GM19035 (cell line): Measurements from ENCODE around the gene CUEDC1.

Experiments used
- ATAC-seq: cut with Tn5 transposase; IDR thresholded peaks from one replicate; pipeline ENCODE4 v1.9.1; 2021; ENCODE audit not compliant: unreplicated experiment

The CUEDC1 gene

GRCh38 chr17:57900991-57901743 lies 54.0 kb downstream of the CUEDC1 start:
- ATAC-seq = no peak

DNA sequence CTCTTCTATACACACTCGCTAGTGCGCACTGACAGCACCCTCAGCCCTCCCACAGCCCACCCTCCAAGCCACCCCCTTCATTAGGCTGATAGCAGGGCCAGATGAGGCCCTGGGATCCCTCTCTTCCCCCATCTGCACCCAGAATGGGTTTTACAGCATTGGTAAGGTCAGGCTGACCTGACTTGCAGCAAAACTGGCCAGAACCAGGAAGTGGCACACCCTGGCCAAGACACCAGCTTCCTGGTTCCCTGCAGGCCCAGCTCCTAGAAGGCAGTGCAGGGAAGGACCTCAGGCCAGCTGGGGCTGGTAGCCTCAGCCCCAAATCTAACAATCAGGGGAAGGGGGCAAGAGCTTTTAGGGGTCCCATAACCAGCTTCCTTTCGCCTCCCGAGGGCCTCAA lies 55.4 kb downstream of the CUEDC1 start:
- no peak for ATAC-seq

- no peak for ATAC-seq
Measured at GRCh38 chr17:57899391-57899790, 55.8 kb downstream of the CUEDC1 start.

- ATAC-seq = no peak
Measured at GRCh38 chr17:57898487-57899311, 56.5 kb downstream of the CUEDC1 start.

DNA sequence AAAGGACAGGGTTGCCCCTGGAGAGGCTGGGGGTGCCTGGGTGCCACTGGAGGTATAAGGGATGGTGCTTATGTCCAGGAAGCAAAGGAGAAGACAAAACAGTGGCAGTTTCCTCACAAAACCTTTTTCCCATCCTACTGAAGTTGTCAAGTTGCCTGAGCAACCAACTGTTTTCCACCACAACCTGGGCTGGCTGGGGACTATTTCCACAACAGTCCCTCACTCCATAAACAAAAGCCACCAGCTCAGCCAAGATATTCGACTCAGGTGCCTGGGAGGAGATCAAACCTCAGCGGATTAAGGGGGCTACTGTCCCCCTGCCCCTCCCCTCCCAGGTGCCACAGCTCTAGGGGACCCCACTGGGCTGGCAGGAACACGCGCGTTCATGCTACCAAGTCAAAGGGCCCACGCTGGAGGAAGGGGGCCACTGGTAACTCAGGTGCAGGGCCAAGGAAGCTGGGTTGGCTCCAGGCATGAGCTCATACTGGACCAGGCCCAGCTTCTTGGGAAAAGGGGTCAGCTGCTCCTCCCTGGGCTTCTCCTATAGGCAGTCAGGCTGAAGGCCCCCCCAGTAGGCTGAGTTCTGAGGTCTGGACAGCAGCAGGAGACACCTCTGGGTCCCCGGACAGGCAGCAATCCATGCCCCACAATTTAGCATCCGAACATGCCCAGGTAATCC lies 59.7 kb downstream of the CUEDC1 start:
- no peak for ATAC-seq

DNA sequence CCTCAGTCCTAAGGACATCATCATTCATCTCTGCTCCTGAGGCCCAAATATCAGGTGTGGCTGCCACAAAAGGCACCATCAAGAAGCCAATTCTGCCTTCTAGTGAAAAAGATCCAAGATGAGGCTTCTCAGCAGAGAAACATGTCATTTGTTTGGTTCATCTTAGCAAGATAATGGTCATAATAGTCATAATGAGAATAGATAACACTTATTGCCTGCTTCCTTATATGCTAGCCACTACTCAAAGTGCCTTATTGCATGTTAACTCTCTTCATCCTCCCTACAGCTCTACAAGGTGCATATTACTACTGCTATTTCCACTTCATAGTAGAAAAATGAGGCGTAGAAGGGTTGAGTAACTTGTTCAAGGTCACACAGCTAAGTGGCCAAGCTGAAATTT lies 60.4 kb downstream of the CUEDC1 start:
- ATAC-seq = no peak

- ATAC-seq = no peak
Measured at GRCh38 chr17:57892820-57893595, 62.2 kb downstream of the CUEDC1 start.

- ATAC-seq = no peak
Measured at GRCh38 chr17:57892146-57892819, 62.9 kb downstream of the CUEDC1 start.

DNA sequence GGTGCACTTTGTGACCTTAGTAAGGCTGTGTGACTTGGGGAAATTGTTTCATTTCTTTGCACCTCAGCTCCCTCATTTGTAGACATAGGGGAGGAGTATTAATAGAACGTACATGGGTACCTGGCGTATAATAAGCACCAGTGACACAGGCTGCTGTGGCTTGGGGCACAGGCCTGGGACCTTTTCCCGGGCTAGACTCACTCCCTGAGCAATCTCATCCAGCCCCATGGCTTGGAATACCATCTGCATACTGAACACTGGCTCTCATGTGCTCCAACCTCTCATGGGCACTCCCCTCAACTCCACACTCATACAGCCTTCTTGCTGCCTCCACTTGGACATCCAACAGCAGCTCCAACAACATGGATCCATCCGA lies 64.4 kb downstream of the CUEDC1 start:
- ATAC-seq = no peak

GRCh38 chr17:57889892-57890856 lies 65.0 kb downstream of the CUEDC1 start:
- no peak for ATAC-seq

GRCh38 chr17:57889252-57889651 lies 66.0 kb downstream of the CUEDC1 start:
- no peak for ATAC-seq

DNA sequence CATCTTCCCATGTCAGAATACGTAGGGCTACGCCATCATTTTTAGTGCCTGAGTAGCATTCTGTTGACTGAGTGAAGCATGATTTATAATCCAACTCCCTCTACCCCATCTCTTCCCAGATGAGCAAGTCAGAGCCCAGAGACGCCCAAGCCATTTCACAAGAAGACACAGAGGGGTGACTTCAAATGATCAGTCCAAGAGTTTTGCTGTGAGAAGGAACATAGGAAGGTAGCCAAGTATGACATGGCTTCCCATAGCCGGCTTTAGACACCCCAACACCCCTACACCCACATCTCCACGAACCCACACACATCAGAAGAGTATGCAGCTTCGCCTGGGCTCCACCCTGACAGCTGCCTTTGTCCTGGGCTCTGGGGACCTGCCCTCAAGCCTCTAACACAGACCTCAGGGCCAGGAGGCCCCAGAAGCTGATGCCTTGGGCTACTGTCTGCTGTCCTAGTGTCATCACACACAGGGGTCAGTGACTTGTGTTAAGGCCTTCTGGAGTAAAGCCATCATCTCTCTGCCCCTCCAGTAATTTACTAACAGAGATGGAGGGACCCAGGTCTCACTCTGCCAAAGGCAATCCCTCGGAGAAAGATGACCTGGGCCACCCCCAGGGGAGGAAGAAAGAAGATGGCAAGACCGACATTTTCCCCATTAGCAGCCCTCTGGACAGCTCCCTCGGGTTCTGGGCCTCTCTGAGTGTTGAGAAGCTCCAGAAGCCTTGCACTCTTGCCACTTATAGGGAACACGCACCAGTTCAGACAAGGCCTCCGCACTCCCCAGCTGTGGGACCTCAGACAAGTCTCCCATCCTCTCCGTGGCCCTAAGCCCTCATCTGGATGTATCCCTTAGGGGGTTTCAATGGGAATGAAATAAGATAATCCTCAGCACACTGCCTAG lies 66.6 kb downstream of the CUEDC1 start:
- no peak for ATAC-seq

GRCh38 chr17:57887161-57887560 lies 68.1 kb downstream of the CUEDC1 start:
- ATAC-seq = no peak

- ATAC-seq = no peak
Measured at GRCh38 chr17:57886020-57886419, 69.2 kb downstream of the CUEDC1 start.

- ATAC-seq = no peak
Measured at GRCh38 chr17:57885148-57885915, 69.9 kb downstream of the CUEDC1 start.

- no peak for ATAC-seq
Measured at GRCh38 chr17:57881783-57882351, 73.3 kb downstream of the CUEDC1 start.

DNA sequence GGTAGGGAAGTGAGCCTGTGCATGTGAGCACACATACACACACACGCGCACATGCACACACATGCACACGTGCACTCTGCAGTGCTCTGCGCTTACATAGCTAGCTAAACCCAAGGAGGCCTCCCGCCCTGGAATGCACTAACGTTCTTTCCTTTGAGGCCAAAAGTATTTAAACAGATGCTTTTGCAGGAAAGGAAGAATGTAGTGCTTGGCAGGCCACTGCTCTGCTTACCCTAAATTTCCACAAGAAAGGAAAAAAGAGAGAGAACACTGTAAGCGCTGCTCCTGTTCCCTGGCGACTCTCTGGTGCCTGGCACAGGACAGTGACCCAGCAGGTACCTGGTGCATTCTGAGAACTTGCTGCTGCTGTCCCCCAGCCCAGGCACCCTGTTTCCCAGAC lies 74.1 kb downstream of the CUEDC1 start:
- no peak for ATAC-seq
